HG02870 (cell line): ENCODE data around the gene GJB4.
"Not testable (repeated sequence)": the region's sequence is repeated elsewhere in the genome, so short reads cannot be mapped to it uniquely, and the experiment has no call there.

ENCODE experiments used
- ATAC-seq: cut with Tn5 transposase; IDR thresholded peaks from one replicate; pipeline ENCODE4 v1.9.1; 2021; ENCODE audit warnings: mild to moderate bottlenecking, moderate library complexity; ENCODE audit not compliant: unreplicated experiment

GJB4 gene

GRCh38 chr1:34794790-34795180 is 35.2 kb downstream of the GJB4 start:
- ATAC-seq, result no peak

- ATAC-seq, result no peak
Observed at GRCh38 chr1:34795916-34796315, 36.4 kb downstream of the GJB4 start.

DNA sequence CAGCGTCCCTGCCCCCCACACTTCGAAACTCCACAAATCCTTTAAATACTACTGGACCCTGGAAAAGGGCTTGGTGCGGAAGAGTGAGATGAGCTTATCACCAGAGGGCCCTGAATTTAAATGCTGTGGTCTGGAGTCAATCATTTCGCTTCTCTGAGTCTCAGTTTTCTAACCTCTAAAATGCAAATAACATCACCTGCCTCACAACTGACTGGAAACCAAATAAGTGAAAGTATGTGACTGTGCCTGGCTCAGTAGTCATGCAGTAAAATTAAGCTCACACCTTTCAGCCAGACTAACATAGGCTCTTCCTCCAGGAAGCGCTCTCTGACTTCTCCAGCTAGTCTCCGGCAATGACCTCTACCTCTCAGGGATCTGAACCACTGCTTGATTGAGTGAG is 37.5 kb downstream of the GJB4 start:
- ATAC-seq, result peak; percentile 54

DNA sequence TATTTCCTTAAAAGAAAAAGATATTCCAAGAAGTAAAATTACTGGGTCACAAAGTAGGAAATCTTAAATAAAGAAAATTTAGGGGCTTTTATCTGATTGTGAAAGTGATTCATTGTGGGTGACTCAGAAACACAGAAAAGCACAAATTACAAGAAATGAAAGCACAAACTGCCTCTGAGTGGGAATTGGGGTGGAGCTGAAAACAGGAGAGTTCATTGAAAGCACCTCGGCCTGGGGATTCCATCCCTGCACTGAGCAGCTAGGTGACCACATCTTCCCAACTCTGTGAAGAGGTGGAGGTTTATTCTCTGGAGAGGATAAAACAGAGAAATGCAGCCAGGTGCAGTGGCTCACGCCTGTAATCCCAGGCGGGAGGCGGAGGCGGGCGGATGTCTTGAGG is 40.7 kb downstream of the GJB4 start:
- no peak for ATAC-seq

GRCh38 chr1:34803770-34804169 is 44.2 kb downstream of the GJB4 start:
- no peak for ATAC-seq

- no peak for ATAC-seq
Observed at GRCh38 chr1:34806396-34806795, 46.9 kb downstream of the GJB4 start.

GRCh38 chr1:34808051-34808810 is 48.7 kb downstream of the GJB4 start:
- no peak for ATAC-seq

- not testable (repeated sequence) for ATAC-seq
Observed at GRCh38 chr1:34810781-34811180, 51.2 kb downstream of the GJB4 start.
